Heart right ventricle (tissue), 16 donors: Measurements from ENCODE around the gene S100A13. TPM values are rescaled to one million over a fixed set of nuclear protein-coding genes. Genes with fewer than 3 reads are reported as not detected.
A peak's percentile ranks its signal among the peaks of the same experiment; 100 is the strongest.

Experiments
- ATAC-seq, 8 donors: fragments of 200-7000 bp; cut with Tn5 transposase; one replicate each; pipeline ENCODE4 v1.9.1; 2020; ENCODE audit warnings: mild to moderate bottlenecking in 8 of 8, moderate library complexity in 8 of 8, moderate number of reproducible peaks in 1 of 8
- DNase-seq, 2 donors: peaks; one replicate each; pipeline ENCODE4 v3.0.0-alpha.2; 2020
- H3K27ac ChIP-seq, 10 donors: fragments of 200-600 bp; sonication (generic) in 2 of 10; one replicate each; pipeline versions ENCODE4 v1.5.0 to v1.8.0; 2020 to 2022; ENCODE audit warnings: mild to moderate bottlenecking in 3 of 10
- H3K27me3 ChIP-seq, 7 donors: fragments of 200-600 bp; one replicate each; pipeline ENCODE4 v1.8.0; 2021 to 2022; ENCODE audit warnings: mild to moderate bottlenecking in 2 of 7
- H3K36me3 ChIP-seq, 9 donors: fragments of 200-600 bp; sonication (generic) in 1 of 9; one replicate each; pipeline versions ENCODE4 v1.5.0 to v1.8.0; 2020 to 2022; ENCODE audit warnings: mild to moderate bottlenecking in 2 of 9
- H3K4me1 ChIP-seq, 9 donors: fragments of 200-600 bp; sonication (generic) in 1 of 9; one replicate each; pipeline versions ENCODE4 v1.5.0 to v1.8.0; 2020 to 2022; ENCODE audit warnings: mild to moderate bottlenecking in 4 of 9
- H3K4me3 ChIP-seq, 10 donors: fragments of 200-600 bp; sonication (generic) in 2 of 10; one replicate each; pipeline versions ENCODE4 v1.5.0 to v1.8.0; 2020 to 2022; ENCODE audit warnings: mild to moderate bottlenecking in 7 of 10, moderate library complexity in 2 of 10
- H3K9me3 ChIP-seq, 11 donors: fragments of 200-600 bp in 10 of 11; sonication (generic) in 2 of 11; one replicate each; pipeline versions ENCODE4 v1.5.0 to v1.8.0; 2013 to 2022; ENCODE audit warnings: mild to moderate bottlenecking in 2 of 11, control low read depth in 1 of 11, moderate library complexity in 1 of 11
- WGBS, 2 donors: extraction: QIAGEN DNeasy Blood & Tissue Kit; methylation state at CpG; one replicate each; pipeline ENCODE4 v1.1.7; 2013; ENCODE audit warnings: inconsistent platforms in 1 of 2; 5-methylcytosine and 5-hydroxymethylcytosine counted together
- intact Hi-C, 10 donors: fragments of 100-400 bp; cut with DNase I; formaldehyde crosslinking; loops; one replicate each; pipeline versions ENCODE4 v1.11.1 to v1.14.2; 2022
- polyA plus RNA-seq, 2 donors: library from polyadenylated mRNA; stranded (reverse); fragments of 200-250 nt; gene quantifications; one replicate each; pipeline ENCODE4 v1.2.3, GENCODE V29; 2013
- total RNA-seq, 10 donors: library from RNA; stranded (reverse); fragmentation: NEBNext Ultra II Directional in 3 of 10; extraction: Animal tissue kit (Norgen Biotek cat#: 25700) in 3 of 10; gene quantifications; one replicate each; pipeline versions ENCODE4 v1.2.1 to v1.2.4, GENCODE V29; 2021 to 2023
- TF ChIP-seq, protein P1 (sequence below), 9 donors: fragments of 200-600 bp; sonication (generic) in 2 of 9; IDR thresholded peaks; one replicate each; pipeline versions ENCODE4 v1.5.0 to v1.8.0; 2021 to 2022; ENCODE audit warnings: antibody characterized with exemption in 9 of 9, mild to moderate bottlenecking in 5 of 9, moderate library complexity in 1 of 9
- donor health status: Arrhythmogenic right ventricular cardiomyopathy.
- donor health status: ischemic (EF 13 %, LVEDD 7.1; RV severe dilation, severe dysfunction).
- donor health status: healthy with polysubstance abuse.
- donor health status: DM: no; HTN: yes; CAD: no.
- donor health status: DM: no; HTN: no; CAD: no.
- donor health status: ischemic (EF 25% LVEDD 6.9; RV normal size, moderate dysfunction).
- donor health status: ischemic (EF 25% LVEDD 5.7; RV mildly dilated, moderate dysfunction).
- donor health status: healthy.
- donor health status: DM: yes; HTN: yes; CAD: no.
- donor health status: Ischemic cardiomyopathy.
- donor health status: ischemic (EF 35%, LVEDD 5.7; RV mildly dilated, moderate dysfunction).
- donor health status: nonischemic (EF 11% LVEDD 7.7; RV severe dilation, severe dysfunction).
- donor health status: DM: yes; HTN: yes; CAD: no.
- donor health status: PGD.
- donor health status: ischemic (EF 29% LVEDD 5.4; RV normal size, mild dysfunction).
- donor health status: nonischemic (EF 23%, LVEDD 6.1; RV moderate dilation, normal function).

Gene S100A13
- total and polyA plus RNA-seq, 12 donors, result 101 to 335 (median 134) TPM

- Histone ChIP-seq H3K9me3 (no peaks in the 10 kb centered on the region), H3K27ac (no peak overlapping the region), H3K36me3 (peaks cover 0 to 36% (median 14%) of the 10 kb centered on the region in 9 donors), H3K4me3 (no peak overlapping the region), H3K27me3 (no peaks in the 10 kb centered on the region), H3K4me1 (peaks cover 10 to 46% (median 24%) of the 10 kb centered on the region in 9 donors)
- DNase-seq, result no peak
- intact Hi-C loops, result loop anchor here in 1 of 10 donors (5.0 kb wide), 1 partner anchor 34 kb away; no protein-coding TSS in a partner anchor
- 88 to 95% methylated on average over 10 to 11 of the region's 11 CpGs for WGBS, 2 donors
- TF ChIP-seq, protein P1, sequence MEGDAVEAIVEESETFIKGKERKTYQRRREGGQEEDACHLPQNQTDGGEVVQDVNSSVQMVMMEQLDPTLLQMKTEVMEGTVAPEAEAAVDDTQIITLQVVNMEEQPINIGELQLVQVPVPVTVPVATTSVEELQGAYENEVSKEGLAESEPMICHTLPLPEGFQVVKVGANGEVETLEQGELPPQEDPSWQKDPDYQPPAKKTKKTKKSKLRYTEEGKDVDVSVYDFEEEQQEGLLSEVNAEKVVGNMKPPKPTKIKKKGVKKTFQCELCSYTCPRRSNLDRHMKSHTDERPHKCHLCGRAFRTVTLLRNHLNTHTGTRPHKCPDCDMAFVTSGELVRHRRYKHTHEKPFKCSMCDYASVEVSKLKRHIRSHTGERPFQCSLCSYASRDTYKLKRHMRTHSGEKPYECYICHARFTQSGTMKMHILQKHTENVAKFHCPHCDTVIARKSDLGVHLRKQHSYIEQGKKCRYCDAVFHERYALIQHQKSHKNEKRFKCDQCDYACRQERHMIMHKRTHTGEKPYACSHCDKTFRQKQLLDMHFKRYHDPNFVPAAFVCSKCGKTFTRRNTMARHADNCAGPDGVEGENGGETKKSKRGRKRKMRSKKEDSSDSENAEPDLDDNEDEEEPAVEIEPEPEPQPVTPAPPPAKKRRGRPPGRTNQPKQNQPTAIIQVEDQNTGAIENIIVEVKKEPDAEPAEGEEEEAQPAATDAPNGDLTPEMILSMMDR (IDR thresholded peaks at IDR 0.05), result no peak
- no peak for ATAC-seq
Observed at GRCh38 chr1:153606194-153606593, 21.1 kb downstream of the S100A13 start.

DNA sequence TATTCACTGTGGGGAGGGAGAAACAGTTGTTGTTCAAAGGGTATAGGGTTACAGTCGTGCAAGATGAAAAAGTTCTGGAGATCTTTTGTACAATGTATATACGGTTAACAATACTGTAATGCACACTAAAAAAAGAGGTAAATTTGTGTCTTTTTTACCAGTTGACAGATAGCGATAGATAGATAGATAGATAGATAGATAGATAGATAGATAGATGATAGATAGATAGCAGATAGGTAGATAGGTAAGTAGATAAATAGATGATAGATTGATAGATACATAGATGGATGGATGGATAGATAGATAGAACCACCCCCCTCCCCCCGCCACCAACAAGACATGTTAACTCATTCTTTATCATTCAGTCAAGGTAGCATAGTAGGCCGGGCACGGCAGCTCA, 24.6 kb downstream of the S100A13 start:
- Histone ChIP-seq H3K27me3 (no peaks in the 10 kb centered on the region), H3K36me3 (peaks cover 0 to 43% (median 13%) of the 10 kb centered on the region in 9 donors), H3K4me3 (no peak overlapping the region), H3K9me3 (no peaks in the 10 kb centered on the region), H3K4me1 (peaks cover 0 to 29% (median 3%) of the 10 kb centered on the region in 9 donors), H3K27ac (no peak overlapping the region)
- intact Hi-C loops, result no loop called here
- 92 to 94% methylated on average over 6 of the region's 6 CpGs for WGBS, 2 donors
- ATAC-seq, result no peak
- DNase-seq, result no peak
- TF ChIP-seq, protein P1 (IDR thresholded peaks at IDR 0.05), result no peak

DNA sequence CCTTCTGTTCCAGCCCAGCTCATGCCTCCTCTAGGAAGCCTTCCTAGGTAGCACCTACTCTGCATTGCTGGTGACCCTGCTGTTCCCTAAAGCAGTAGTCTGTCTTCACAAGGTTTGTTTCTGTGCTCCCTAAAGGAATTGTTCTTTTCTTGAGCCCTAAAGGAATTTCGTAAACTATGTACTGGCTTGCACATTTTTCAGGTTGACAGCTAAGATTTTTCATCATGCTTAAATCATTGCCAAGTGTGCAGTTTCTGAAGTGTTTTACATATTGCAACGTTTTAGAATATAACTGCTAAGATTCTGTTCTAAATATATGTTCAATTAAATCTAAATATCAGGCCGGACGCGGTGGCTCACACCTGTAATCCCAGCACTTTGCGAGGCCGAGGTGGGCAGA, 27.5 kb downstream of the S100A13 start:
- H3K36me3 ChIP-seq, result peaks cover 0 to 15% (median 0%) of the 10 kb centered on the region in 9 donors
- TF ChIP-seq, protein P1 (IDR thresholded peaks at IDR 0.05), result no peak
- ATAC-seq, result no peak
- peaks cover 0 to 19% (median 3%) of the 10 kb centered on the region in 9 donors for H3K4me1 ChIP-seq
- no peak for DNase-seq
- no peak overlapping the region for H3K4me3 ChIP-seq
- intact Hi-C loops, result no loop called here
- no peaks in the 10 kb centered on the region for H3K9me3 ChIP-seq
- H3K27me3 ChIP-seq, result no peaks in the 10 kb centered on the region
- no peak overlapping the region for H3K27ac ChIP-seq
- WGBS, 2 donors, result 90 to 93% methylated on average over 7 of the region's 7 CpGs

- TF ChIP-seq, protein P1 (IDR thresholded peaks at IDR 0.05), result no peak
- Histone ChIP-seq H3K36me3 (peaks cover 0 to 8% (median 0%) of the 10 kb centered on the region in 9 donors), H3K4me3 (no peak overlapping the region), H3K27me3 (no peaks in the 10 kb centered on the region), H3K9me3 (no peaks in the 10 kb centered on the region), H3K27ac (peak overlapping the region in 6 of 10 donors; percentile 8 to 70 (median 54)), H3K4me1 (peaks cover 0 to 19% (median 3%) of the 10 kb centered on the region in 9 donors)
- intact Hi-C loops, result no loop called here
- ATAC-seq, result peak in 7 of 8 donors; percentile 49 to 88 (median 81)
- DNase-seq, result no peak
- WGBS, 2 donors, result 68 to 74% methylated on average over 7 of the region's 7 CpGs
Observed at GRCh38 chr1:153598309-153599172, 28.8 kb downstream of the S100A13 start.
